ENCODE measurements around the gene CCHCR1. TPM values are rescaled to one million over a fixed set of nuclear protein-coding genes. Genes with fewer than 3 reads are reported as not detected.

Gene CCHCR1
- 20.2 and 22.0 TPM in 2 replicates for total RNA-seq

GRCh38 chr6:31157513-31158139 lies at the start of gene CCHCR1:
CCHCR1 (minus strand) TSS chr6:31157802; CDS start chr6:31157600, 202 bp downstream.

GRCh38 chr6:31170600-31170881 lies 12.9 kb upstream of the CCHCR1 start, which contains the start of gene POU5F1:
POU5F1 (minus strand) TSS chr6:31170682; CDS start chr6:31170620, 62 bp downstream.

GRCh38 chr6:31158140-31158862 lies 699 bp upstream of the CCHCR1 start, which contains the start of gene TCF19:
TCF19 (plus strand) TSS chr6:31158589; CDS start chr6:31159470, 881 bp downstream.

GRCh38 chr6:31138982-31139381 lies 18.6 kb downstream of the CCHCR1 start, which contains the start of gene PSORS1C2:
PSORS1C2 (minus strand) TSS chr6:31139066; CDS start chr6:31139026, 40 bp downstream.

GRCh38 chr6:31120151-31120915 lies 37.3 kb downstream of the CCHCR1 start, which contains the start of gene CDSN:
CDSN (minus strand) TSS chr6:31120446; CDS start chr6:31120419, 27 bp downstream.

GRCh38 chr6:31114541-31114878 lies 43.1 kb downstream of the CCHCR1 start, which contains the start of gene PSORS1C1:
PSORS1C1 (plus strand) TSS chr6:31114800; CDS start chr6:31129633, 14,833 bp downstream.

DNA sequence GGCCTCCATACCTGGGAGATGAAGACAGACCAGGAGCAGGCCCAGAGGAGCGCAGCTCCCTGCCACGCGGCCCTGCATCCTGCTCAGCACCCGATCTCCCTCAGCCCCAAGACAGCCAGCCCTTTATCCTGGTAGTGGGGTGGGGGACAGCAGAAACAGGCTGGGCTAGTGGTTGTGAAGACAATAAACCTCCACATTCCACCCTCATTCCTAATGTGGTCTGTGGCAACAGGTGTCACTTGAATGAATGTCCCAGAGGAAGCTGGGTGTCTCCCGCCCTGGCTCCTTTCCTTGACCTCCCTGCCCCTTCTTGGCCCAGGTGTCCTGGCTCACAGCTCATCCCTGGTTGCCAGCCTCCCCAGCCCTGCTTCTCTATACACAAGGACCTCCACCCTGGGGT lies 45.1 kb downstream of the CCHCR1 start, which contains the start of gene C6orf15:
Gene C6orf15, minus strand, starts transcription at position 98 of the 400 bp plus-strand sequence. Its CDS starts 20 bp downstream, at position 78.

Other genes with a start within 250 kb of the CCHCR1 start
- gene GTF2H4, start 249.6 kb downstream of the CCHCR1 start, total RNA-seq, result 8.8 and 9.6 TPM in 2 replicates
- gene VARS2, start 243.6 kb downstream of the CCHCR1 start, total RNA-seq, result 17.0 and 24.3 TPM in 2 replicates
- gene SFTA2, start 225.6 kb downstream of the CCHCR1 start, total RNA-seq, result not detected in 2 replicates
- not detected in 2 replicates for gene MUCL3, start 216.8 kb downstream of the CCHCR1 start, total RNA-seq
- gene MUC21, start 174.1 kb downstream of the CCHCR1 start, total RNA-seq, result not detected in 2 replicates
- gene MUC22, start 147.3 kb downstream of the CCHCR1 start, total RNA-seq, result under 0.01 TPM in 1 of 2 replicates, not detected in the other
- not detected in 2 replicates for gene C6orf15, start 45.2 kb downstream of the CCHCR1 start, total RNA-seq
- 0.29 and 0.99 TPM in 2 replicates for gene PSORS1C1, start 43.0 kb downstream of the CCHCR1 start, total RNA-seq
- gene CDSN, start 37.4 kb downstream of the CCHCR1 start, total RNA-seq, result not detected in 2 replicates
- not detected in 2 replicates for gene PSORS1C2, start 18.7 kb downstream of the CCHCR1 start, total RNA-seq
- gene TCF19, start 787 bp upstream of the CCHCR1 start, total RNA-seq, result 4.5 and 23.1 TPM in 2 replicates
- gene POU5F1, start 12.9 kb upstream of the CCHCR1 start, total RNA-seq, result 0.33 TPM in 1 of 2 replicates, not detected in the other
- 318 and 398 TPM in 2 replicates for gene HLA-C, start 114.3 kb upstream of the CCHCR1 start, total RNA-seq
- gene HLA-B, start 199.4 kb upstream of the CCHCR1 start, total RNA-seq, result 301 and 427 TPM in 2 replicates
- 34.9 and 37.7 TPM in 2 replicates for gene MICA, start 245.8 kb upstream of the CCHCR1 start, total RNA-seq

All from smooth muscle cell of trachea (primary cell).